Memory B cell (primary cell): ENCODE data around the gene CST6.
A peak's percentile ranks its signal among the peaks of the same experiment; 100 is the strongest.

Experiments
- ATAC-seq: fragments of 150-1000 bp; cut with Tn5 transposase; 2 replicates; pipeline ENCODE4 v1.10.0; 2021; ENCODE audit warnings: low read depth, mild to moderate bottlenecking, moderate library complexity
- DNase-seq, 2 donors: peaks; one replicate each; pipeline ENCODE4 v3.0.0; 2022; ENCODE audit warnings: low spot score in 2 of 2
- H3K27ac Mint-ChIP-seq: one replicate; pipeline ENCODE4 v1.8.0; 2022; ENCODE audit warnings: mild to moderate bottlenecking, moderate library complexity, mixed read lengths
- H3K27me3 Mint-ChIP-seq: one replicate; pipeline ENCODE4 v1.8.0; 2022; ENCODE audit warnings: mixed read lengths
- H3K36me3 Mint-ChIP-seq: one replicate; pipeline ENCODE4 v1.8.0; 2022; ENCODE audit warnings: mild to moderate bottlenecking, mixed read lengths
- H3K4me1 Mint-ChIP-seq: one replicate; pipeline ENCODE4 v1.8.0; 2022; ENCODE audit warnings: mixed read lengths
- H3K4me3 Mint-ChIP-seq: one replicate; pipeline ENCODE4 v1.8.0; 2022; ENCODE audit warnings: mild to moderate bottlenecking, moderate library complexity, mixed read lengths
- H3K9me3 Mint-ChIP-seq: one replicate; pipeline ENCODE4 v1.8.0; 2022; ENCODE audit warnings: mixed read lengths

Gene CST6, protein sequence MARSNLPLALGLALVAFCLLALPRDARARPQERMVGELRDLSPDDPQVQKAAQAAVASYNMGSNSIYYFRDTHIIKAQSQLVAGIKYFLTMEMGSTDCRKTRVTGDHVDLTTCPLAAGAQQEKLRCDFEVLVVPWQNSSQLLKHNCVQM

DNA sequence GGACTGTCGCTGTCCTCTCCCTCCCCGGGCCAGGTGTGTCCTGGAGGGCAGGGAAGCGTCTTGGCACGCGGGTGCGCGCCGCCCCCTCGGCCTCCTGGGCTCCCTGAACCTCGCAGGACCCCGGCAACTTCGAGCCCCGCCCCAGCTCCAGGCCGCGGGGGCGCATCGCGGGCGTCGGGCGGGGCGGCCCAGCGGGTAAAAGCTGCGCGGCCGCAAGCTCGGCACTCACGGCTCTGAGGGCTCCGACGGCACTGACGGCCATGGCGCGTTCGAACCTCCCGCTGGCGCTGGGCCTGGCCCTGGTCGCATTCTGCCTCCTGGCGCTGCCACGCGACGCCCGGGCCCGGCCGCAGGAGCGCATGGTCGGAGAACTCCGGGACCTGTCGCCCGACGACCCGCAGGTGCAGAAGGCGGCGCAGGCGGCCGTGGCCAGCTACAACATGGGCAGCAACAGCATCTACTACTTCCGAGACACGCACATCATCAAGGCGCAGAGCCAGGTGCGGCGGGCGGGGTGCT lies at the start of gene CST6:
Gene CST6, plus strand, starts transcription at position 224 of the 519 bp plus-strand sequence. Its CDS starts 37 bp downstream, at position 261.
- ATAC-seq (no peak), DNase-seq (no peak)
- peaks cover 3% of the 10 kb centered on the region for H3K27me3 Mint-ChIP-seq
- no peak within 1 kb of the TSS for H3K27ac Mint-ChIP-seq
- no peaks in the 10 kb centered on the region for H3K36me3 Mint-ChIP-seq
- H3K4me3 Mint-ChIP-seq: peak within 1 kb of the TSS; percentile 24
- no peaks in the 10 kb centered on the region for H3K9me3 Mint-ChIP-seq
- peaks cover 2% of the 10 kb centered on the region for H3K4me1 Mint-ChIP-seq

DNA sequence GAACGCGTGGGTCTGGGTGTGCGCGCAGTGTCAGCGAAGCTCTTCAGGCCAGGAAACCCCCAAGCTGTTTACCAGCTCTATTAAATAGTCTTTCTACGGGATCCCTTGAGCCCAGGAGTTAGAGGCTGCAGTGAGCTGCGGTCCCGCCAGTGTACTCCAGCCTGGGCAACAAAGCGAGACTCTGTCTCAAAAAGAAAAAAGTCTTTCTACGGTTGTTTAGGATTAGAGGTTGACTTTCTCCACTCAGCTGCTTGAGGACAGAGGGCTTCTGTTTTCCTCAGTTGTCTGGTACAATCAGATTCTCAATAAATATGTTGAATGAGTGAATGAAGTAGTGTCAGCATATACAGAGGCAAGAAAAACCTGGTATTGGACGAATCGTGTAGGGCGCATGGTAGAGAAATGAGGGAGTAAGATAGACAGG lies 49.7 kb upstream of the CST6 start:
- peak overlapping the region; percentile 98 for H3K4me3 Mint-ChIP-seq
- DNase-seq (no peak), ATAC-seq (no peak)
- no peaks in the 10 kb centered on the region for H3K9me3 Mint-ChIP-seq
- peaks cover 27% of the 10 kb centered on the region for H3K4me1 Mint-ChIP-seq
- no peaks in the 10 kb centered on the region for H3K27me3 Mint-ChIP-seq
- H3K36me3 Mint-ChIP-seq: peaks cover 27% of the 10 kb centered on the region
- peak overlapping the region; percentile 96 for H3K27ac Mint-ChIP-seq

DNA sequence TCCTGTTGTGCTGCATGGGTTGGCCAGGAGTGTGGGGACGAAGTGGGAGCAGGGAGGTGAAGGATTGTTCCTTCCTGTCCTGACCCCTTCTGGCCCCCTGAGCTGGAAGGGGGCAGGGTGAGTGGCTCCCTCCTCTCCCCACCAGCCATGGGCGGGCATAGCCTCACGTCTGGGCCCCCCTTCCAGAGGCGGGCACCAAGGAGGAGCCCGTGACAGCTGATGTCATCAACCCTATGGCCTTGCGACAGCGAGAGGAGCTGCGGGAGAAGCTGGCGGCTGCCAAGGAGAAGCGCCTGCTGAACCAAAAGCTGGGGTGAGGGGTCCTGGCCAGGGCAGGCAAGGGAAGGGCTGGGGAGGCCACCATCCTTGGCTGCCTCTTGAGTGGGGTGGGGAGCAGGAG lies 46.9 kb upstream of the CST6 start:
- Mint-ChIP-seq H3K36me3 (peaks cover 38% of the 10 kb centered on the region), H3K4me3 (no peak overlapping the region), H3K4me1 (peaks cover 29% of the 10 kb centered on the region), H3K9me3 (no peaks in the 10 kb centered on the region), H3K27ac (peak overlapping the region; percentile 76), H3K27me3 (no peaks in the 10 kb centered on the region)
- ATAC-seq (no peak), DNase-seq (no peak)

DNA sequence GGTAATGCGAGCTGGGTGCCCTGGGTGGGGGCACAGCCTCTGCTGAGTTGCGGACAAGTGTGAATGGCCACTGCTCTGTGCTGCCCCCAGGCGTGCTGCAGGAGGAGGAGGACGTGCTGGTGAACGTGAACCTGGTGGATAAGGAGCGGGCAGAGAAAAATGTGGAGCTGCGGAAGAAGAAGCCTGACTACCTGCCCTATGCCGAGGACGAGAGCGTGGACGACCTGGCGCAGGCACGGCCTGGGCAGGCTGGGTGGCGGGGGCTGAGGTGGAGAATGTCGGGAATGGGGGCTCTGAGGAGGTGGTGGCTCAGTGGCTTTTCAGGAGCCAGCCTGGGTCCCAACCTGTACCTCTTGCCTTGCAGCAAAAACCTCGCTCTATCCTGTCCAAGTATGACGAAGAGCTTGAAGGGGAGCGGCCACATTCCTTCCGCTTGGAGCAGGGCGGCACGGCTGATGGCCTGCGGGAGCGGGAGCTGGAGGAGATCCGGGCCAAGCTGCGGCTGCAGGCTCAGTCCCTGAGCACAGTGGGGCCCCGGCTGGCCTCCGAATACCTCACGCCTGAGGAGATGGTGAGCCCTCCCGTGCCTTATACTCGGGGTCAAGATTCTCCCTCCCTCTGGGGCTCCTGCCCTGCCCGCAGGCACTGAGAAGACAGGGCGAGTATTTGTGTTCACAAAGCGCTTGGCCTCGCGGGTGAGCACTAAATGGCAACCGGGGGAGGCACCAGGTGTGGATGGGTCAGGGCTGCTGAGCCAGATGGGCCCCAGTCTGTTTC lies 45.6 kb upstream of the CST6 start:
- Mint-ChIP-seq H3K4me3 (no peak overlapping the region), H3K9me3 (no peaks in the 10 kb centered on the region), H3K36me3 (peaks cover 42% of the 10 kb centered on the region), H3K27ac (no peak overlapping the region), H3K27me3 (no peaks in the 10 kb centered on the region), H3K4me1 (peaks cover 32% of the 10 kb centered on the region)
- ATAC-seq: no peak
- DNase-seq: no peak

DNA sequence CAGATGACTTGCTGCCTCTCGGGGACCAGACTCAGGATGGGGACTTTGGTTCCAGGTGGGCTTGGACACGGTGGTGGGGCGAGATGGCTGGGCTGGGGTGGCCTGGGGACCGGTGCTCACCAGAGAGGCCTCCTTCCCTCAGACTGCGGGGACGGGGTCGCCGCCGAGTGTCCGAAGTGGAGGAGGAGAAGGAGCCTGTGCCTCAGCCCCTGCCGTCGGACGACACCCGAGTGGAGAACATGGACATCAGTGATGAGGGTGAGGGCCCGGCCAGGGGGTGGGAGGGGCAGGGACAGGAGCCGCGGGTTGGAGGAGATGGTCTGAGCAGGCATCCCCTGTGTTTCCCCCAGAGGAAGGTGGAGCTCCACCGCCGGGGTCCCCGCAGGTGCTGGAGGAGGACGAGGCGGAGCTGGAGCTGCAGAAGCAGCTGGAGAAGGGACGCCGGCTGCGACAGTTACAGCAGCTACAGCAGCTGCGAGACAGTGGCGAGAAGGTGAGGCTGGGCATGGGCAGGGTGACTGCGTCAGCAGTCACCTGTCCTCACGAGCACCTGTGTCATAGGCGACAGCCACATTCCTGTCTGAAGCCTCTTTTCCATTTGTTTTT lies 44.4 kb upstream of the CST6 start:
- no peak for DNase-seq
- no peak overlapping the region for H3K27ac Mint-ChIP-seq
- H3K4me1 Mint-ChIP-seq: peaks cover 29% of the 10 kb centered on the region
- no peak for ATAC-seq
- no peaks in the 10 kb centered on the region for H3K27me3 Mint-ChIP-seq
- peaks cover 45% of the 10 kb centered on the region for H3K36me3 Mint-ChIP-seq
- H3K4me3 Mint-ChIP-seq: no peak overlapping the region
- no peaks in the 10 kb centered on the region for H3K9me3 Mint-ChIP-seq

DNA sequence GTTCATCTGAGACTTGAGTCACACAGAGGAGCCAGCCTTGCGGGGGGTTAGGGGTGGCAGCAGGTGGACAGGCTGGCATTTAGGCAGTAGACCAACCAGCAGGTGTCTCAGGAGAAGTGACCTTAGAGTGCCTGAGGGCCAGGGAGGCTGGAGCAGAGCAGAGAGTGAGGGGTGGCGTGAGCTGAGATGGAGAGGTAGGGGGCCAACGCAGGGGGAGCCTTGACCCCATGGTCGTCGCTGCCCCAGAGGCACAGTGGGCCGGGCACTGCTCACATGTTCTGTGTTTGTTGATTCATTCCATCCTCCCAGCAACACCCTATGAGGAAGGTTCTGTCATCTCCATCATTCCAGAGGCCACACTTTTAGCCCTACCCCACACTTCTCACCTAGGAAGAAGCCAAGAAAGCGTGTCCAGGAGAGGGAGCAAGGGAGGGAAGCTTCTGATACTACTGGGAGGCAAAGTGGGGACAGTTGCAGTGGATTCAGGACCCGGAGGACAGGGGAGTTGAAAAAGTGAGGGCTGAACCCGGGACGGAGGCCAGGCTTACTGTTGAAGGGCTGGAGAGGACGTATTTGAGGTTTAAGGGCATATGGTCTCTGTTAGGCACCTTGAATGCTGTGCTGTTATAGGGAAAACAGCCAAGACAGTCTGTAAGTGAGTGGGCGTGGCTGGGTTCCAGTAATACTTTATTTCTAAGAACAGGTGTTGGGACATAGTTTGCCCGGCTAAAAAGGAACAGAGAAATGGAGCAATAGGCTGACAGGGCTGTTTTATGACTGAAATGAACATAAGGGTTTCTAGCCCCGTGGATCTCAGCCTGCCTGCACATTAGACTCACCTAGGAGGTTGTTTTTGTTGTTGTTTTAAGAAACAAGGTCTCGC lies 43.0 kb upstream of the CST6 start:
- no peaks in the 10 kb centered on the region for H3K27me3 Mint-ChIP-seq
- no peak for DNase-seq
- no peaks in the 10 kb centered on the region for H3K9me3 Mint-ChIP-seq
- H3K36me3 Mint-ChIP-seq: peaks cover 42% of the 10 kb centered on the region
- peak overlapping the region; percentile 9 for H3K27ac Mint-ChIP-seq
- peaks cover 23% of the 10 kb centered on the region for H3K4me1 Mint-ChIP-seq
- H3K4me3 Mint-ChIP-seq: no peak overlapping the region
- ATAC-seq: no peak

DNA sequence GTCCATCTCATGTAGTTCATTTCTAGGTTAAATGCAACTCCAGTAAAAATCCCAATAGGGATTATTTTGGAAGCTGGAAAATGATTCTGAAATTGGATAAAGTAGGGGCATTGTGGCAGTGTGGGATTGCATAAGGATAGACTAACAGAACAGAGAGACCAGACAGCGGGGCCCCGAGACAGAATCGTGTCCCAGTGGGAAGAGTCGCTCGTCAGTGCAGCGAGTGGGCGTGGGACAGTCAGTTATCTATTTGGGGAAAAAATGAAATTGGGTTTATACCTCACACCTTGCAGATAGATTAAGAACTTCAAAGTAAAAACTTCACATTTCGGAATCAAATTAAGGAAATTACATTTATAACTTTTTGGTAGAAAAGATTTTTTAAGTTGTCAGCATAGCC lies 39.7 kb upstream of the CST6 start:
- Mint-ChIP-seq H3K27me3 (no peaks in the 10 kb centered on the region), H3K4me3 (no peak overlapping the region), H3K4me1 (peaks cover 16% of the 10 kb centered on the region), H3K27ac (no peak overlapping the region), H3K36me3 (peaks cover 32% of the 10 kb centered on the region), H3K9me3 (no peaks in the 10 kb centered on the region)
- ATAC-seq (no peak), DNase-seq (no peak)

DNA sequence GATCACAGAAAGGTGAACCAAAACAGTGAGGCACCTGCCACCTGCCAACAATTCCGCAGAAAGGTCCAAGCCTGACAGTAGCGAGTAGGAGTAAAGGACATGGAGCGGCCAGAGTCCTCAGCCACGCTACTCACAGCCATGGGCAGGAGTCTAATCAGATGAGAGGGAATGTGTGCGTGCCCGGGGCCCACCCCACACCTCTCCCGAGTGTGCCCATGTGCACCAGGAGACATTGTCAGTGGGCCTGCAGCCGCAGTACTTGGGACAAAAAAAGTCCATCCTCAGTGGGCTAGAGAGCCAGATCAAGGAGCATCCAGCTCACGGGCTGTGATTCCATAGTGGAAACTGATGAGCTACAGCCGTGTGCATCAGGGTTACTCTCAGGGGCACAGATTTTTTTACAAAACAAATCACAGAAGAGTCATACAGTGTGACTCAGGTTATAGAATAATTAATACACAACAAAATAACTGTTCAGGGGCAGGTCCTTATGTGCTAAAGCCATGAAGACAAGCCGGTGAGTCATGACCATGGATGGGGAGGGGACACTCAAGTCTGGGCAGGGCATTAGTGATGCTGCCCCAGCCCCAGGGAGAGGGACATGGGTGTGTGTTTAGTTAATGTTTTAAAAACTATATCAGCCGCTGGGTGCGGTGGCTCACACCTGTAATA lies 38.2 kb upstream of the CST6 start:
- ATAC-seq (no peak), DNase-seq (no peak)
- no peak overlapping the region for H3K4me3 Mint-ChIP-seq
- no peaks in the 10 kb centered on the region for H3K27me3 Mint-ChIP-seq
- no peak overlapping the region for H3K27ac Mint-ChIP-seq
- no peaks in the 10 kb centered on the region for H3K9me3 Mint-ChIP-seq
- H3K4me1 Mint-ChIP-seq: peaks cover 13% of the 10 kb centered on the region
- peaks cover 33% of the 10 kb centered on the region for H3K36me3 Mint-ChIP-seq

DNA sequence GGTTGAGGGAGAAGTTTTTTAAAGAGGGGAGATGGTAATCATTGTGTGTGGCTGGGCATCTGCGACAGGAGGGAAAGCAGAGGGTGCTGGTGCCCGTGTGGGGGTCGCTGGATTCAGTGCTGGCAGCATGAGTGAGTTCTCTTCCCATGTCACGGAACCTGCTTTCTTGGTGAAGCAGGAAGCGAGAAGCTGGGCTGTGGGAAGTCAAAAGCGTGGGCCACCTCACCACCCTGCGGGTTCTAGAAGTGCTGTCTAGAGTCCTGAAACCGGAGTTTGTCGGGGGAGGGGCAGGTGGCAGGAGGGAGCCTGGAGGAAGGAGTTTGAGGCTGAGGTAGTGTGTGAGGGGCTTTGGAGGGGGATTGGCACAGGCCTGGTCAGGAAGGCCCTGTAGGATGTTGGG lies 36.0 kb upstream of the CST6 start:
- ATAC-seq: no peak
- H3K36me3 Mint-ChIP-seq: peaks cover 30% of the 10 kb centered on the region
- peaks cover 5% of the 10 kb centered on the region for H3K4me1 Mint-ChIP-seq
- no peak for DNase-seq
- no peak overlapping the region for H3K4me3 Mint-ChIP-seq
- no peaks in the 10 kb centered on the region for H3K9me3 Mint-ChIP-seq
- peak overlapping the region; percentile 16 for H3K27ac Mint-ChIP-seq
- H3K27me3 Mint-ChIP-seq: no peaks in the 10 kb centered on the region

DNA sequence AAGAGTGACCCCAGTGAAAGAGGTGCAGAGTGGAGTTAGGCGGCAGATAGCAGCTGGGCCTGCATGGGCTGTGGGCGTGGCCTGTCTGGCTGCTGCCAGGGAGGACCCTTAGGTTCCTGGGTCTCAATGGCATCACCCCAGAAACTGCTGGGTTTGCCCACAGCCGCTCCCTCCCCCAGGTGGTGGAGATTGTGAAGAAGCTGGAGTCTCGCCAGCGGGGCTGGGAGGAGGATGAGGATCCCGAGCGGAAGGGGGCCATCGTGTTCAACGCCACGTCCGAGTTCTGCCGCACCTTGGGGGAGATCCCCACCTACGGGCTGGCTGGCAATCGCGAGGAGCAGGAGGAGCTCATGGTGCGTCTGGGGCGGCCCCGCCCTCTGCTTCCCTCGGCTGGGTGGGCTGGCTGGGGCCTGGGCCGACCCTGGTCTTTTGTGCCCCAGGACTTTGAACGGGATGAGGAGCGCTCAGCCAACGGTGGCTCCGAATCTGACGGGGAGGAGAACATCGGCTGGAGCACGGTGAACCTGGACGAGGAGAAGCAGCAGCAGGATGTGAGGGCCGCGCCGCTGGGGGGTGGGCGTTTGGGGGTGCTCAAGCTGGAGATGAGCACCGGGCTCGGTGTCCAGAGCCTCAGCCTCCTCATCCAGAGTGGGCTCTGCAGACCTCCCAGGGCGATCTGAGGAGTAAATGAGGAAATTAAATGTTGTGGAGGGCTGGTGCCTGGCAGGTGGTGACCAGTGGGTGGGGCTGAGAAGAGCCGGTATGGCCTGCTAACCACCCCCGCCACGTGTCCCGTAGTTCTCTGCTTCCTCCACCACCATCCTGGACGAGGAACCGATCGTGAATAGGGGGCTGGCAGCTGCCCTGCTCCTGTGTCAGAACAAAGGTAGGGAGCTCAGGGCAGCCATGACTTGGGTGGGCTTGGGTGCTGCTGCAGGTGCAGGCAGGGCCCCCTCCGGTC lies 35.3 kb upstream of the CST6 start:
- DNase-seq: no peak
- H3K27me3 Mint-ChIP-seq: no peaks in the 10 kb centered on the region
- H3K27ac Mint-ChIP-seq: no peak overlapping the region
- no peaks in the 10 kb centered on the region for H3K9me3 Mint-ChIP-seq
- ATAC-seq: no peak
- H3K4me3 Mint-ChIP-seq: no peak overlapping the region
- peaks cover 5% of the 10 kb centered on the region for H3K4me1 Mint-ChIP-seq
- H3K36me3 Mint-ChIP-seq: peaks cover 29% of the 10 kb centered on the region

DNA sequence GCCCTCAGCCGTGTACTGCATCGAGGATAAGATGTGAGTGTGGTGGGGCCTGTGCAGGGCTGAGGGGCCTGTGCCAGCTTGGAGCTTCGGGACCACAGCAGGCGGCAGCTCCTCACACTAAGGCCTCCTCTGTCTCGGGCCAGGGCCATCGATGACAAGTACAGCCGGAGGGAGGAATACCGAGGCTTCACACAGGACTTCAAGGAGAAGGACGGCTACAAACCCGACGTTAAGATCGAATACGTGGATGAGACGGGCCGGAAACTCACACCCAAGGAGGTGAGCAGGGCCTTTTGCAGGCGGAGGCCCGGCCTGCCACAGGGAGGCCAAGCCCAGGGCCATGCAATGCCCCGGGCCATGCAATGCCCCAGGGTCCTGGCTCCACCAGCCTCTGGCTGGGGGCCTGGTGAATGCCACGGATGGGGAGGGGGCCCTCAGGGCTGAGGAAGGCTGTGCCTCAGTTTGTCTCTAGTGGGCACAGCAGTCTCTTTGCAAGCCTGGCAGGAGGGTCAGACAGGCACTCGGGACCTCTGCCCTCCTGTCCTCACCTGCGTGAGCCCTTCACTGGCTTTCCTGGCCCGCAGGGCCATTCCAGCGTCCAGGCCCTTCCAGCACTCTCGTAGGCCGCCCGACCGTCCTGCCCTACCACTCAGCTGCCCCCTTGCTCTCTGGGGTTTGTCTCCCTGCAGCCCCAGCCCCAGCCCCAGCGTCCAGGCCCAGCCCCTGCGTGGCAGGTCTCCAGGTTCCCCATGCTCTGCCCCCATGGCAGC lies 34.0 kb upstream of the CST6 start:
- ATAC-seq (no peak), DNase-seq (no peak)
- Mint-ChIP-seq H3K4me3 (no peak overlapping the region), H3K4me1 (peaks cover 3% of the 10 kb centered on the region), H3K27me3 (no peaks in the 10 kb centered on the region), H3K36me3 (peaks cover 25% of the 10 kb centered on the region), H3K9me3 (no peaks in the 10 kb centered on the region), H3K27ac (no peak overlapping the region)
